ENCODE data around the gene ACTG1.

Gene ACTG1

GRCh38 chr17:81492202-81492601, 20.4 kb downstream of the ACTG1 start:
- no peak for DNase-seq

GRCh38 chr17:81491761-81492160, 20.8 kb downstream of the ACTG1 start:
- no peak for DNase-seq

GRCh38 chr17:81491181-81491581, 21.4 kb downstream of the ACTG1 start:
- no peak for DNase-seq

GRCh38 chr17:81489998-81490992, 22.3 kb downstream of the ACTG1 start:
- DNase-seq, result no peak

- DNase-seq, result no peak
Observed at GRCh38 chr17:81489012-81489997, 23.3 kb downstream of the ACTG1 start.

- DNase-seq, result no peak
Observed at GRCh38 chr17:81488276-81488860, 24.2 kb downstream of the ACTG1 start.

- DNase-seq, result no peak
Observed at GRCh38 chr17:81487487-81488275, 24.9 kb downstream of the ACTG1 start.

- no peak for DNase-seq
Observed at GRCh38 chr17:81487089-81487486, 25.5 kb downstream of the ACTG1 start.

- DNase-seq, result no peak
Observed at GRCh38 chr17:81486199-81486810, 26.3 kb downstream of the ACTG1 start.

- peak; percentile 12 for DNase-seq
Observed at GRCh38 chr17:81484195-81484979, 28.2 kb downstream of the ACTG1 start.

- DNase-seq, result no peak
Observed at GRCh38 chr17:81483862-81484194, 28.8 kb downstream of the ACTG1 start.

GRCh38 chr17:81483085-81483861, 29.3 kb downstream of the ACTG1 start:
- DNase-seq, result no peak

GRCh38 chr17:81482673-81483072, 29.9 kb downstream of the ACTG1 start:
- DNase-seq, result no peak

- DNase-seq, result no peak
Observed at GRCh38 chr17:81481815-81482505, 30.6 kb downstream of the ACTG1 start.

GRCh38 chr17:81481073-81481799, 31.4 kb downstream of the ACTG1 start:
- peak; percentile 22 for DNase-seq

- no peak for DNase-seq
Observed at GRCh38 chr17:81480140-81481072, 32.2 kb downstream of the ACTG1 start.
